Stimulated activated CD4-positive, alpha-beta T cell treated with anti-CD3 and anti-CD28 coated beads, TNF-alpha, amount 100 ng/mL, for 1 hour (primary cell): ENCODE measurements around the gene PTPN2.
"Not testable (repeated sequence)": the region's sequence is repeated elsewhere in the genome, so short reads cannot be mapped to it uniquely, and the experiment has no call there.

ENCODE experiments used
- DNase-seq, 3 donors: peaks; one replicate each; pipeline ENCODE4 v3.0.0-alpha.2; 2020; ENCODE audit warnings: low read depth in 3 of 3, low spot score in 1 of 3

PTPN2 gene

DNA sequence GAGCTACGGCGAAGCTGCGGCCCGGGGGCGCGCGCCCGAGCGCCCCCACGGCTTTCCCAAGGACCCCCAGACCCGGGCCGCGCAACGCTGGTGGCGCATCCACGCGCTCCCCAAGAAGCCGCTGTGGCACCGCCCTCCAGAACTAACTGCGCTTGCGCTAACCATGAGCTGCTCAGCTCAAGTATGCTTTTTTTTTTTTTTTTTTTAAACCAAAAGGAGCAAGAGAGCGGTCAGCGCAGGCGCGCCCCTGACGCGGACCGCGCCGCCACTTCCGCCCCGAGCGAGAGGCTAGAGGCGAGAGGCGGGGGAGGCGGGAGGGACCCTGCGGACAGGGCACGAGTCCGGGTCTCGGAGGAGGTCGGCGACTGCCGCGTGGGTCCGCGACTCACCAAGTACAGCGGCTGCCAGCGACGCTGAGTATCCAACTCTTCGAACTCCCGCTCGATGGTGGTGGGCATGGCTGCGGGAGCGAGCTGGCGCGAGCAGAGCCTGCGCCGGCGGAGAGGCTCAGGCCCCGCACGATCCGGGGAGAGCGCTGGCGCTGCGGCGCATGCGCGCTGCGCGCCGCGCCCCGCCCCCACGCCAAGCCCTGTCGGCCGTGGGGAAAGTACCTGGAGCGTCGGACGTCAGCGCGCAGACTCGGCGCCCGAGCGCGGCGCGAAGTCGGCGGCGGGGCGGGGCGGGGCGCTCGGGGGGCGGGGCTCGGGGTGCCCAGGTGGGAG lies at the start of gene PTPN2:
TSS of gene PTPN2 (minus strand) at position 554 of the 722 bp plus-strand sequence. CDS start at position 458, 96 bp downstream.
- peak; percentile 77 to 84 (median 82) for DNase-seq

DNA sequence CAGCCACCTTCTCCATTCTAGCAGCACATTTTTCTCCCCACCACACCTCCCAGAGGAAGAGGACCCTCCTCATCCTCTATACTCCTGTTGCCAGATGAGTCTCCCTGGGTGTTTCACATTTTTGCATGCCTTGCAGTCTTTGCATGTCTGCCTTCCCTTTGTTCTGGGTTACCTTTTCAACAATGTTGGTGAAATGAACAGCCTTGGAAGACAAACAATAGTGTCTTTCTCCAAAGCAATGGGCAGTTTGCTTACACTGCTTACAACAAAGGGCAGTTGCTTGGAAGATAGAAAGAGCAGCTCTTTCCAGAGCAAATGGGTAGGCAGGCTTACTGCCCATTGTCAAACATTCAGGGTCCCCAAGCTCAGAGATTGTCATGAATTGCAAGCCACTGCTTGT lies 49.3 kb upstream of the PTPN2 start:
- DNase-seq = no peak

DNA sequence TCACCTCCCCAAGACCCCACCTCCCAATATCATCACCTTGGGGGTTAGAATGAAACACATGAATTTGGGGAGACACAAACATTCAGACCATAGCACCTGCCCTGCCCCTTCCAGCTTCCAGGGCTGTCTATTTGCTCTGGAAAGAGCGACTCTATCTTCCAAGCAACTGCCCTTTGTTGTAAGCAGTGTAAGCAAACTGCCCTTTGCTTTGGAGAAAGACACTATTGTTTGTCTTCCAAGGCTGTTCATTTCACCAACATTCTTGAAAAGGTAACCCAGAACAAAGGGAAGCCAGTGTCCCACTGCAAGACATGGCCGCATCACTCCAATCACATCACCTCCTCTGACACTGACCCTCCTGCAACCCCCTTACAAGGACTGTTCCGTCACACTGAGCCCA lies 46.9 kb upstream of the PTPN2 start:
- no peak for DNase-seq

DNA sequence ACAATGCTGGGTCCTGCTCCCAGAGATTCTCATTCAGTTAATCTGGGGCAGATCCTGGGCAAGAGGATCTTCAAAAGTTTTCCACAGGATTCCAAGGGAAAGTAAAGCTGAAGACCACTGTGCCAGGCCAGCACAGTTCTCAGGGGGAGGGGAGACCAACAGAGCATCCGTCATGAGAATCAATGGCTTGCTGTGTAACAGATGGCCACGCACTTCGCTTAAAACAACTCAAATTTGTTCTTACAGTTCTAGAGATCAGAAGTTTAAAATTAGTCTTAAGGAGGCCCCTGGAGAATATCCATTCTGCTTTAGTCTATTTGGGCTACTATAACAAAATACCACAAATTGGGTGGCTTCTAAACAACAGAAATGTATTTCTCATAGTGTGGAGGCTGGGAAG lies 46.3 kb upstream of the PTPN2 start:
- DNase-seq = no peak

DNA sequence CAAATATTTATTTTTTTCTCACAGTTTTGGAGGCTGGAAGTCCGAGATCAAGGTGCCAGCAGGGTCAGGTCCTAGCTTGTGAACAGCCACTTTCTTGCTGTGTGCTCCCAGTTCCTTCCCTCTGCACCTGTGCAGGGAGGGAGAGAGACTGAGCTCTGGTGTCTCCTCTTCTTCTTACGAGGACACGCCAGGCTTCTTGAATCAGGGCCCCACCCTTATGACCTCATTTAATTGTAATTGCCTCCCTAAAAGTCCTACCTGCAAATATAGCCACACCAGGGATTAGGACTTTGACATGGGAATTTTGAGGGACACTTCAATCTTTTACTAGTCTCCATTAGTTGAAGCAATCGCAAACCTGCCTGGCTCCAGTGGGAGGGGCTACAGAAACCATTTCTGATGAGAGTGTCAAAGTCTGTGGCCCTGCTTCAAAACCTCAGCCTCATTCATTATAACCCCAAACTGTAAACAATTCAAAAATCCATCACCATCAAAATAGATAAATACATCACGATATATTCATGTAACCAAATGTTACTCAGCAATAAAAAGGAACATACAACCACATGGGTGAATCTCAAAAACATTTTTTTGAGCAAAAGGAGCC lies 45.5 kb upstream of the PTPN2 start:
- DNase-seq = no peak

DNA sequence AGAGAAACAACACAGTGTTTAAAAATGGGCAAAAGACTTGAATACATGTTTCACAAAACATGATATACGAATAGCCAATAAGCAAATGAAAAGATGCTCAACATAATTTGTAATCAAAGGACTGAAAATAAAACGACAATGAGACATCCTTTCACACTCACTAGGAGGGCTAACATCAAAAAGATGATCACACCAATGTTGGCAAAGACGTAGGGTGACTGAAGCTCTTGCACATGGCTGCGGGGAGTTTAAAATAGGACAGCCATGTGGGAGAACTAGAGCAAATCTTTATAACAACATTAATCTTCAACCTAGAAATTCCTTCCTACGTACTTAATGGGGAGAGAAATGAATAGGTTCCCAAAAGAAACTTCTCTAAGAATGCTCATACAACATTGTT lies 44.6 kb upstream of the PTPN2 start:
- DNase-seq = no peak

DNA sequence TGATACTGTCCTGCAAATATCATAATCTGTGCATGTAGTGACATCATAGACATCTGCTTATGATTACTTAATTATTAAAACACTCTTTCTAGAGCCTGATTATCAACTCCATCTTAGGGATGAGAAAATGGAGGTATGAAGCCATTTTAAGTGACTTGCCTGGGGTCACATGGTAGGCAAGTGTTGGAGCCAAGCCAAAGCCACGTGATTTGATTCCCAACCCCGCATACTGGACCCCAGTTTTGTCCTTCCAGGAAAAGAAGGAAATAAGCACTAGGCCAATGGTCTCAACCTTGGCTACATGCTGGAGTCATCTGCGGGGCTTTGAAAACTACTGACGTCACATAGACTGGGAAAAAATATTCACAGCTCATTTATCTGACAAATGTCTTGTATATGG lies 44.2 kb upstream of the PTPN2 start:
- DNase-seq = no peak

DNA sequence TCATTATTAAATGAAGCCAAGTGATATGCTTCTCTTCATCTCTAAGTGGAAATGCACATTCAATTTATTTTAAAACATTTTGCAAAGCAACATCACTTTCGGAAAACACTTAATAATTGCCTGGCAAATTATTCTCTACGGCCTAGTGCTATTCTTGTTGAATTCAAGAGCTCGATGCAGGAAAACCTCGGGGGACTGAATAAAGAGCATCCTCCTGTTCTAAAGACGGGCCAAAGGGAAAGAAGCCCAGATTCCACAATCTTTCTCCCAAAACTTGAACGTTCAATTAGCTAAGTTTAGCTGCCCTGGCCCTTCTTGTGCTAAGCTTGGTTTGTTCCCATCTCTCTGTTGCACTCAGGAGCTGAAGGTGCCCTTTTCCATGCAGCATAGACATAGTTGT lies 40.6 kb upstream of the PTPN2 start:
- no peak for DNase-seq

DNA sequence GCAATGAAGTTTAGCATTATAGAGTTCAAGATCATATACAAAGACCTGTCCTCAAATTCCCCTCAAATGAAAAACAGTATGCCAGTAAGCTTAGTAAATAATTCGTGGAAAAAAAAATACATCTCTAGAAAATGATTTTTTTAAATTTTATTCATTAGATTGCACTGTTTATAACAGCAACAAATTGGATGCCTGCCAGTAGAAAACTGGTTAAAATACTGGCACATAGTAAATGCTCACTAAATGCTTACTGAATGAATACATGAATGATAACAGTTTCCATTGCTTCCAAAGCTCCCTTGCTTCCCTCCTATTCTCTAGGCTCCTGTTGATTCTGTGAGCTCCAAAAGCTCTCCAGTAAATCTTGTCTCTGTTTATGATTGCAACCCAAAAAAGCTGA lies 38.2 kb upstream of the PTPN2 start:
- DNase-seq = no peak

DNA sequence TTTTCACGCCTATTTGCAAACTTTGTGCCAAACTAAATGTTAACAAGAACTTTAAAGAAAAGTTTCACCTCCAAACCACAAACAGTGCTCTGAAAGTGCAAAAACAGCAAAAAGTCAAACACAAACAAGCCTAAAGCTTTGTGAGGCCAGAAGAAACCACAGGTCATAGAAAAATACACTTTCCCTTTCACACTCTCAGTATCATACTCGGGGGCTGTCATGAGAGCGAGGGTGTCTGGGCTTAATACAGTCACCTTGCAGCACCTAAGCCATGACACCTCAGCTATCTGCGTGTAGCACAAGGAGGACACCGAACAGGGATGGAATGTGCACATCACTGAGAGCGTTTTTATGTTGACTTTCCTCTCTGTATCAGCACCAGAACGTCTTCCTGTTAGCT lies 37.1 kb upstream of the PTPN2 start:
- DNase-seq = no peak

DNA sequence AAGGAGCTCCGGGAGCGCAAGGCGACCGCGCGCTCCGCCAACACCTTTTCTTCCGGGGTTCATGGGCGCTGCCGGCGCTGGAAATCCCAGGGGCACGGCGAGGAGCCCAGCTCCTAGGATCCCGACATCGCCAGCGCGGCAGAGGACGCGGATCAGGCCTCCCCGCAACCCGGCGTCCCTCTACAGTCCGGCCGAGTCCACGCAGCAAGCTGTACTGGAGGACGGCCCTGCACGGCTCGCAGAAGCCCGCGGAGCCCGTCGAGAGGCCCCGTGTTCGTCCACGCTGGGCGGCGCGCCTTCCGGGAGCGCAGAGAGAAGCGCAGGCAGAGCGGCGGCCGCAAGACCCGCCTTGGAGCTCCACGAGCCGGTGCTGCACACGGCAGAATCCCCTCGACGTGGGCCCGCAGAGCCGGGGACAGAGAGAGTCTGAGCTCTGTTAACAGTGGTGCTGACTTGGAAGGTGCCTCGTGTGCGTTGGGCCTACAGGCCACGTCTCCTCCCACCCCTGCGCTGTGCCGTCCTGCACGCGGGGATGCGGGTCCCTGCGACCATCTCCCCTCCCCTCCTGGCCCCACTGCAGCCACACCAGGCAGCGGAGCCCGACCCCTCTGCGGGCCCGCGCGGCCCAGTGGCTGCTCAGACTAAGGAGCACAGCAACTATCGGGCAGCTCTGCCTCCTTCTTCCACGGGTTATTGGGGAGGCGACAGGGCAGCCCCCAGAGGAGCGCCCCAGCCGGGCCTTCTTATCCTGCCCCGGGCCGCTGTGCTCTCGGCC lies 28.1 kb upstream of the PTPN2 start:
- no peak for DNase-seq

DNA sequence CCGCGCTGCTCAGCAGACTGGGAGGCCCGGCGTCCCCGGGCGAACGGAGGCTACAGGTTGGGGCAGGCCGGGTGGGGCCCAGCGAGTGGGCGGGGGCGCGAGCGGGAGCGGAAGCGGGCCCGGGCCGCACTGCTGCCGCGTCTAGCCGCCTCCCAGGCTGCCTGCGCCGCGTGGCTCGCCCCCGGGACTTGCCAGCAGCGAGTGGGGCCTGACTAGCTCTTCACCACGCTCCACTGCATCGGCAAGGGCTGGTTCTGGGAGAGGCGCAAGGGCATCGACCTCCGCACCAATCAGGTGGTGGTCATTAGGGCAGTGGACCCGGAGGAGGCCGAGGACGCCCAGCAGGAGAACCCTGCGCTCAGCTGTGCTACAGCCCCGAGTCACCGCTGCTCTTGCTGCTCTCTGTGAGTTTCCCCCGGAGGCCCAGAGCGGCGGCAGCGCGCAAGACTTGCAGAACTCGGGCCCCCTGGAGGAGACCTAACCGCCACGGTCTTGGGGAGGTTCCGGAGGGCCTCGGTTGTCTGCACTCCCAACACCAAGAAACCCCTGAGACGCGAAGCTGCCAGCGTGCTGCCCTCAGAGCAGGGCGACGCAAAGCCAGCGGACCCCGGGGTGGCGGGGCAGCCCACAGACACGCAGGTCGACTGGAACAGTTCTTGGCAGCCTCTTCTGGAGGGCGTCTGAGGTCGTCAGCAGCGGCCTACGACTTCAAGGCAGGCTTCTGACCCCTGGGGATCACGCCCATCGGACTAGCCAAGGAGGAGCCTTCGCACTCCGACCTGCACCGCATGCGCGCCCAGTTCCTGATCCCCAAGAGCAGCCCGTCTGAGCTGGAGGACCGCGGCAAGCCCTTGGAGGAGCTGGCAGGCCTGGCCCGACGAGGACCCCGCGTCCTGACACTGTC lies 27.2 kb upstream of the PTPN2 start:
- peak in 2 of 3 donors; percentile 21 to 42 for DNase-seq

DNA sequence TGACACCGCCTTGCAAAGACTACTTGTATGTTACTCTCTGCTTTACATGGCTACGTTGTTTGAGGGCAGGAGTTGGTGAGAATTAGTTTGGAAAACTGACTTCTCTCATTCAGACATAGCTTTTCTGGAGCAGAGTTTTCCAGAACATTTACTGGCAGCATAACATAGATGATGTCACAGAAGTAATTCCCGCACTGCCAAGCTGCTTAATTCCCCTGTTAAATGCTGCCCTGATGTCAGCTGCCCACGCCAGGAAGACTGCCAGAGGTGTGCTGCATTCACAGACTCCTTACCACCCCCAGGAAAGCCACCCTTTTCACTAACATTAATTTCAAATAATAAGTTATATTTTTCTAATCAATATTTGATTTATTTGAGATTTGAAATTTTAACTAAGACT lies 24.7 kb upstream of the PTPN2 start:
- DNase-seq = no peak

DNA sequence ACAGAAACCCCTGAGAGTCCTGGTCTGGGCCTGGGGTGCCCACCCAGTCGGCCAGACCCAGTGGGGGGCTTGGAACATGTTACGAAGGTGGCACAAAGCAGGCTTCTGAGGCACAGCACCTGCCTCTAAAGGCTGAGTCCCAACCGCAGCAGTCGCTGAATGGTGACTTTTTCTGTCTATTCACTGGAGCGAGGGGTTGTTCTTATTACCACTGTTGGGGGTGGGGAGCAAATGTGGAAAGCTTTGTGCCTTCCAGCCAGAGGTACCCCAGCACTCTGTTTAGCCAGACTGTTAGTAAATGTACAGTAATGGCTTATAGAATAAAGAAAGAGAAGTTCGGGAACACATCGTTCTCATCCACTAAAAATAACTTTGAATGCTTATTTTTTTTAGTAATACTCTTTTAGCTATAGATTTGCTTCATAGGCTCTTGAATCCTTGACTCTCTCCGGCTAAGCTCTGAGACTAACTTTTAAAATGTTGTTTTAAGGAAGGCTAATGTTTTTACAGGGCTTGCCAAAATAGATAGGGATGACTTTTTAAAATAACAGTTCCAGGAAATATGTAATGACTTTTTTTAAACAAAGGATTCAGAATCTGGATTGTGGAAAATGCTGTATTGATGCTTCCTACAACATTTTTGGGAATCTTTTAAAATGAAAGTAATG lies 23.4 kb upstream of the PTPN2 start:
- DNase-seq = no peak

DNA sequence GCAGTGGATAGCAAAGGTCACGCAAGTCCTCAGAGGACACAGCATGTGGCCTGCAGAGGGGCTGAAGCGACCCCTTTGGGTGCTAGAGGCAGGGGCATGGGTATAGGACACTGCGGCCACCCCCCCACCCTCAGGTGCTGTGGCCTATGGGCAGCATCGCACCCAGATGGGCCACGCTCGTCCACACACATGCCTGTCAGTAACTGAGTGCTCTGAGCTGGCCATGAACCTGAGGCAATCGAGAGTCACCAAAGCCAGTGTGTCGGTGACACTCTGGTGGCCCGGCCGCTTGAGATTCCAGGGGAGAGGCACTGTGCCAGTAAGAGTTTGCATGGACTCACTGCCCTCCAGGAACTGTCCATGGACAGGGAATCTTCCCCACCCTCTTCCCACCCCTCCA lies 22.7 kb upstream of the PTPN2 start:
- no peak for DNase-seq

DNA sequence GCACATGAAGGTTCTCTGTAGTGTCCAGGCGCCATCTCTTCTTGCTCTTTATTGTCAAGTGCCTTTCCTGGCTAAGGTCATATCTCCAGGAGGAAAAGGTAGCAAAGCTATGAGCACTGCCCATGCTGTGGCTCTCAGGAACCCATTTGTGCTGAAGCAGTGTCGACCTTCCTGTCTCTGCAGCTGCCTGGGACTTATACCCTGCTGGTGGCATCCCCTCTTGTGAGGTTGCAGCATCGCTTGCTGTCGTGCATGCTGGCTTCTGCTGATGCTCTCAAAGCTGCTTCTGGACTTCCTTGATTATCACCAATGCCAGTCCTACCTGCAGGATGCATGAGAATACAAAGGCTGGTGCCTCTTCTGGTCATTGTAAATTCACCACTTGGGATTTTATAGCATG lies 22.1 kb upstream of the PTPN2 start:
- DNase-seq = no peak

DNA sequence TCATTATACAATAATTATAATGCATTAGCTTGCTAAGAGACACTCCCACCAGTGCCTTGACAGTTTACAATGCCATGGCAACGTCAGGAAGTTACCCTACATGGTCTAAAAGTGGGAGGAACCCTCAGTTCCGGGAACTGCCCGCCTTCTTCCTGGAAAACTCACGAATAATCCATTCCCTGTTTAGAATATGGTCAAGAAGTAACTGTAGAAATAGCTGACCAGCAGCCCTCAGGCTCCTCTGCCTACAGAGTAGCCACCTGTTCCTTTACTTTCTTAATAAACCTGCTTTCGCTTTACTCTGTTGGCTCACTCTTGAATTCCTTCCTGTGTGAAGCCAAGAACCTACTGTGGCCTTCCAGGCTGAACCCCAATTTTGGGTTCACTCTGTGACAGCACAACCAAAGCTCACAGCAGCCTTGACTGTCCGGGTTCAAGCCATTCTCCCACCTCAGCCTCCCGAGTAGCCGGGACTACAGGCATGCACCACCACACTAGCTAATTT lies 20.0 kb upstream of the PTPN2 start:
- no peak for DNase-seq

DNA sequence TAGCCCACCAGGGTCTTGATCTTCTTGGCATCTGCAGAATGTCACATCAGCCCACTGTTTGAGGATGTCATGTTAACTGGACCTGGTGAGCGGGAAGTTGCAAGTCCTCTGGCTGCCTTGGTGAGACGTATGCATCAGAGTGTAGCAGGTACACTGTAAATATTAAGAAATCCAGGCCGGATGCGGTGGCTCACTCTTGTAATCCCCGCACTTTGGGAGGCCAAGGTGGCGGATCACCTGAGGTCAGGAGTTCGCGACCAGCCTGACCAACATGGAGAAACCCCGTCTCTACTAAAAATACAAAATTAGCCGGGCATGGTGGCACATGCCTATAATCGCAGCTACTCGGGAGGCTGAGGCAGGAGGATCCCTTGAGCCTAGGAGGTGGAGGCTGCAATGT lies 17.2 kb upstream of the PTPN2 start:
- not testable (repeated sequence) for DNase-seq

DNA sequence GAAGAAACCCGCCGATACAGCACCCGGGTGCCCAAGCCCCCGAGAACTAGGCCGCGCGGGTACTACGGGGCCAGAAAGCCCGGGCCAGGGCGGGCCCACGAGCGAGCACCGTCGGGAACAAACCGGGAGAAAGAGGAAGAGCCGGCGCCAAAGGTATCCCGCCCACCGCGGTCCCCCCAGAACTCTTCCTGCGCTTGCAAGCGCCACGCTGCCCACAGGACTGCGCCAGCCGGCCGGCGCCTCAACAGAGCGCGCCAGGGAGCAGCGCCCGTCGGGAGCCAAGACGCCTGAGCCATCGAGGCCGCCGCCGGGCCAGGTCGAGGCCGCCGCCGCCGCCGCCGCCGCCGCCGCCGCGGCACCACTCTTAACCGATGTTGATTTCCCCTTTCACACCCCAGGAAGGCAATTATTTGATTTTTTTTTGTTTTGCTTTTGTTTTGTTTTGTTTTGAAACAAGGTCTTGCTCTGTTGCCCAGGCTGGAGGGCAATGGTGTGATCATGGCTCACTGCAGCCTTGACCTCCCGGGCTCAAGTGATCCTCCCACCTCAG lies 12.8 kb upstream of the PTPN2 start:
- not testable (repeated sequence) for DNase-seq

DNA sequence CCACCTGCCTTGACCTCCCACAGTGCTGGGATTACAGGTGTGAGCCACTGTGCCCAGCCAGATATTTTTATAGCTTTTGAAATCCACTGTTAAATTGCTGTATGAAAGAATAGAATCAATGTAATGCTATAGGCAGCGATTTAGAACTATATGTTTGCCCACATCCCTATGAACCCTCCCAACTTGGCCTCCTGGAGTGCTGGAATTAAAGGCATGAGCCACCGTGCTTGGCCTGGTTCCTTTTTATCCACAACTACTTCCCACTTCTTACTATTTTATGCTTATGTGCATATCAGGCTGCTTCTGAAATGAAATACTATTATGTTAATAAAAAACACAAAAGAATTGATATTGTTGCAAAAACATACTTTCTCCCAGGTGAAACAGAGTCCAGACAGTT lies 11.6 kb upstream of the PTPN2 start:
- no peak for DNase-seq
